HG02943 (cell line): ENCODE measurements around the gene LRAT.
A peak's percentile ranks its signal among the peaks of the same experiment; 100 is the strongest.
"Not testable (repeated sequence)": the region's sequence is repeated elsewhere in the genome, so short reads cannot be mapped to it uniquely, and the experiment has no call there.

Experiments used
- ATAC-seq: cut with Tn5 transposase; IDR thresholded peaks from one replicate; pipeline ENCODE4 v1.9.1; 2021; ENCODE audit warnings: mild to moderate bottlenecking, low read depth, moderate library complexity; ENCODE audit not compliant: unreplicated experiment

Gene LRAT

DNA sequence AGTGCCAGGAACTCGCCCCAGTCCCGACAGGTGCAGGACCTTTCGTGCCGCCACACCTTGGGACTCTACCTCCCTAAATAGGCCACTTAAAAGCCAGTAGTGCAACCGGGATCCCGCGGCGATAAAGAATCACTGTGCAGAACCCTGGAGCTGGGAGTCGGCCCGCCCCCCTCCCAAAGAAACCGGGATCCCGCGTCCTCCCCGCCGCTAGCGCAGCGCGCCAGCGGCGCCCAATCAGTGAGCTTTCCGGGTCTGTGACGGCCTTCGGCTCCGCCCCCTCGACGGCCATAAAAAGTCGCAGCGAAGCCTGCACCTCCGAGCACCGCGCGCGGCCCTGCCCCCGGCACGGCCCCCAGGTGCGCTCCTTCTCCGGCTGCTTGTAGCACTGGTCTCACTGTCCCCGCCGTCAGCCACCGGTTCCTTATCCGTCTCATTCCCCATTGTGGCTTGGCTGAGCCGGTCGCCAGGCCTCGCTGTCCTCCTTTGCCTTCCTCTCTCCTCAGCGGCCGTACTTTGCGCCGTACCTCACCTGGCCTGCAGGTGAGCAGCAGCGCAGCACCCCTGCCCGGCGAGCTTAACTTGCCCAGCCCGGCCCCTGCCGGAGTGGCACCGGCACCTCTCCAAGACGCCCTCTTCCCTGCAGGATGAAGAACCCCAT lies at the start of gene LRAT:
LRAT (plus strand) TSS at position 318 of the 658 bp plus-strand sequence; CDS start at position 645, 327 bp downstream.
- ATAC-seq = peak; percentile 63

DNA sequence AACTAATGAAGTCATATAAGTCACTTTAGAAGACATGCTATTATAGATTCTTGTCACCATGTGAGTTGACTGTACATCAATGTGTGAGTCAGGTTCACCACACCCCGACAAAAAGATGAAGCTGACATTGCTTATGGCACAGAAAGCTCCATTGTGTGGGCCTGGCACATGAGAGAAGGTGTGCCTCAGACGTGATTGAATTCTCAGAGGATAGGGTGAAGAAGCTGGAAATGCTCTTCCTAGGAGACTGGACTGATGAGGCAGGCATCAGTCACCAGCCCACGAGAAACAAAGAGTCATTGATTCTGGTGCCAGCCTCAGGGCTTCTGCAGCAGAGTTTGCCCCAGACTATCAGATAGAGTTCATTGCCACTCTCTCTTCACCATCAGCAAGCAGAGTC lies 35.9 kb upstream of the LRAT start:
- ATAC-seq = no peak

DNA sequence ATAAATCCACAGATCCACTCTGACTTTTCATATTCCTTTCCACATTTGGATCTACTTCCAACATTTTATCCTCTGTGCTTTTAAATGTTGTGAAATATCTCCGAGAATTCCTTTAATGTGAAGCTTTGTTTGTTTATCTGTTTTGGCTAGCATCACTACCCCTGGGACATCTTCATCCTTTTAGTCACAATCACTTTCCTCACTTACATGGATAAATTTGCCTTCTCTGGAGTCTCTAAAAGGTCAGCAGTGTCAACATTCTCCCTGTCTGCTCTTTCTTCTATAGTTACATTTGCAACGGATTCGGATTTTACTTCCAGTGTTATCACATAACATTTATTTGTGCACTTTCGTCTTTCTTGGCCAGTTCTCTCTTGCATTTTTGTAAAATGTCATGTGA lies 34.2 kb upstream of the LRAT start:
- ATAC-seq = no peak

DNA sequence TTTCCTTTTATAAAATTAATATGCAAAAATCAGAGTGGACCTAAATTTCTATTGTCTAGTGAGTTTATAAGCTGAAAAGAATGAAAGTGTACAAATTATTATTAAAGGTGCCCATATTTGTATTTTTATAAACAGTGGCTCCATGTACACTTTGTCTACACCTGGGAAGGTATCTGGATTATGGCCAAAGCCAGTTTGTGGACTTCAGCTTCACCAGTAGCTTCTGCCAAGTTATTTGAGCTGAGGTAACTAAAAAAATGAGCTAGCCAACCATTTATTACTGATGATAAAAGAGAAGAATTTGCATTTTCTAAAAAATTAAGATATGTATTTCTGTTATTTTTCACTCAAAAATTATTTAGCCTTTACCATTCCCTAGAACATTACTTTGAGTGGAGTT lies 32.3 kb upstream of the LRAT start:
- ATAC-seq = no peak

DNA sequence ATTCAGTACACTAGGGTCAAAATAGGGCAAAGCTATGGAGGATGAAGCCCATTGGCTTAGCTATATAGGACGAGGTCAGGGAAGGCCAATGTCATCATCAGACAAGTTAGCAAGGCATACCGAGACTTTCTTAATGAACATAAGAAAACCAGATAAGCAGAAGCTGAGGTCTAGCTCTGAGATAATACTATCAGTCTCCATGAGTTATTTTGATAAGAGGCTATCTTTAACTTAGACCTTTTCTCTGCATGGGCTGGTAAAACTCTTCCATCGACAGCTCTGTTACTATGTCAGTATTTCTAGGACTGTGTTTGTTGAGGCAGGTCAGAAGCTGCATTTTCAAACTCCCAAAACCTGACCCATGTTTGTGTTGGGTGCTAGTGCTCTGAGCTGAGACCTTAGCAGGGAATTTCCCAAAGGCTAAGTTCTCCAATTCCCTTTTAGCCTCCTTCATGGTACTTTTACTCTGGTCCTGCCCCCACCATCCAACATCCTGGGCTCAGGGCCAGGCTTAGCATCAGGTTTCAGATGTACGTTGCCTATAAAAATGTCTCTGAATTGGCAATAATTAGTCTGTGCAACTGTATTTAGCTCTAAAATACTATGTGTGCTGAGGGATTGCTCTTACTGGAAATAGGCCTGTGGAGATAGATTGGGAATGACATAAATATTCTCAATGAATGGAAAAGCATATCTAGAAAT lies 29.3 kb upstream of the LRAT start:
- ATAC-seq = no peak

DNA sequence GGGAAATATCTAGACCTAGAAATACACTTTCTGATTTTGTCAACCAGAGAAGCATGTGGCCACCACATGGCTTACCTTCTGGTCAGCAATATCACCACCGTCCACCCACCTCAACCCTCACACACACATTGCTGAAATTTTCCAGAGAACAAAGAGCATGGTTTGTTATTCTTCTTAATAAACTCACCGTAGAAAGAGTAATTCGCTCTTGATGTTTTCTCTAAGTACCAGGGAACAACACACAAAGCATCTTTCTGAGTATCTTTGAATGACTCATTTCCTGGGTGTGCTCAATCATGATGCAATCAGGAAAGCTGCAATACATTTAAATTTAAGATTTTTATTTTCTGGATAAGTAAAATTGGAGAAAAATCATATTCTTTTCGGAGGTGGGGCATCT lies 24.7 kb upstream of the LRAT start:
- ATAC-seq = no peak

DNA sequence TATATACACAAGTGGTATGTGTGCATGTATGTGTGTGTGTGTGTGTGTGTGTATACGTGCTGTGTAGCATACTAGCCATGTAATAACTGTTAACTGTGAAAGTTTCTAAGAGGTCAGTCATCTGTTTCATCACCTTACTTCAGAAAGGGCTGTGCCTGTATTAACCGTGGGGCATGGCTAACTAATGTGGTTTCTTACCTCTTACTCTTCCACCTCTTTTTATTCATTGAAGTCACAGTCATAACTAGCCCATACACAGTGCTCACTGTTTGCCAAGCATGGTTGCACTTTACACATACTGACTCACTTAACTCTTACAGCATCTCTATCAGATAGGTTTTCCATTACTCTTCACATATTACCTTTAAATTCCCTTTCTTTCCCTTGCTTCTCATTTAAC lies 23.7 kb upstream of the LRAT start:
- peak; percentile 58 for ATAC-seq

DNA sequence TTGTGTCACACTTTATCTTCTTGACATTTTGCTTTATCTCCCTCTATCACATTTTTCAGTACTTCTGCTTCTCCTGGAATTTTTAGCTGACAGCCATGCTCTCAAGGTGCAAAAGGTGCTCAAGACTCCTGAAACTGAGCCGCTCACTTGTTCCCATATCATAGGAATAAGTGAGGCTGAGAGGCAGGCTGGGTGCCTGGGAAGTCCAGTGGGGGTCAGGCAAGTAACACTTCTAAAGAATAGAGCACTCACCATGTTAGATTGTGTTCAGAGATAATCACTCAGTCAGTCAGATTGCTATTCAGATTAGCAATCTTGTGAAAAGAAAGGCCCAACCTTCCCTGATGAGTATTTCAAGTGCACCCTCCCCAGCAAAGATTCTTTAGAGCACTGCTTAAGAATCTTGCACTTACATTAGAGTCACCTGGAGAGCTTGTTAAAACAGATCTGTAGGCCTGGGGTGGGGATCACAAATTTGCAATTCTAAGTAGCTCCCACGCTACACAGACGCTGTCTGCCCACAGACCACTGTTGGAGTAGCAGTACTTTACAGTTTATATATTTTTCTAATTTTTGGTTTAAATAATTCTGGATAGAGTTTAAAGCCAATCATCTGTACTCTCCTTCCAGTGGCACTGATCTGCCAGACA lies 23.1 kb upstream of the LRAT start:
- no peak for ATAC-seq

DNA sequence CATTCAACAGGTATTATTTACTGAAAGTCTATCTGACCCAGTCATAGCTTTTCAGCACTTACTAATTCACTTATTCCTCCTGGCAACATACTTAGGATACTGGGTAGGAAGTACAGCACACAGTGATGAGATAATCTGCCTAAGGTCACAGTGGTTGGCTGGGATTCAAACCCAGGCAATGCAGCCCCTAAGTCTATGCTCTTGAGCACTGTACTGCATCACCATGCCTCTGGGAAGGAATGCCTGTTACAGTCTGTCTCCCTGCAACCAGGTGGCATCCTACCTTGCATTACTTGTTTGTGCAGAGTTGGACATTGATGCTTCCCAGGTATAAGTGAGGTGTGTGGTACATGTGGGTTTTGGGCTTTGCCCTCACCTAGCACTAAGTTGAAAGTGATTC lies 21.5 kb upstream of the LRAT start:
- ATAC-seq = no peak

DNA sequence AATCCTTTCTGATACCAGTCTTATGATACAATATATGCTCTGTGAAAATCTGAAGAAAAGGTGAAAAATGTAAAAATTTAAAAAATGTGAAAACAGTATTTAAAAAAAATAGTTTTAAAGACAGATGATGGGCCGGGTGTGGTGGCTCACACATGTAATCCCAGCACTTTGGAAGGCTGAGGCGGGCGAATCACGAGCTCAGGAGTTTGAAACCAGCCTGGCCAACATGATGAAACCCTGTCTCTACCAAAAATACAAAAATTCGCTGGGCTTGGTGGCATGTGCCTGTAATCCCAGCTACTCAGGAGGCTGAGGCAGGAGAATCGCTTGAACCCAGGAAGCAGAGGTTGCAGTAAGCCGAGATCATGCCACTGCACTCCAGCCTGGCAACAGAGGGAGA lies 20.2 kb upstream of the LRAT start:
- ATAC-seq = not testable (repeated sequence)

DNA sequence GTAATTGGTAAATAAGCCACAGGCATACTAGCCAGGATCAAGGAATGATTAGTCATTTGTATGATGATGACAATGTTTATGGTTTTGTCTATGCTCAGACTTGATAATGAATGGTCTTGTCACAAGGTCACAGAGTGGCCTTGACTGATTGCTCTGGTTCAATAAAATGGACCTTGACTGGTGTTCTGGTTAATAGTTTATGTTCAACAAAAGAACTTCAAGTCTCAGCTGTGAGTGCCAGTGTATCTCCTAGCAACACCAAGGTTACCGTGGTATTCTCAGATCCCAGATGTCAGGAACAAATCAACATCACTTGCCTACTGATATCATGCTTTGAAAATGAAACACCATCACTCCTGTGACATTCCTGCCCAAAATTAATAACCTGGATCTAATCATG lies 16.3 kb upstream of the LRAT start:
- ATAC-seq = no peak

DNA sequence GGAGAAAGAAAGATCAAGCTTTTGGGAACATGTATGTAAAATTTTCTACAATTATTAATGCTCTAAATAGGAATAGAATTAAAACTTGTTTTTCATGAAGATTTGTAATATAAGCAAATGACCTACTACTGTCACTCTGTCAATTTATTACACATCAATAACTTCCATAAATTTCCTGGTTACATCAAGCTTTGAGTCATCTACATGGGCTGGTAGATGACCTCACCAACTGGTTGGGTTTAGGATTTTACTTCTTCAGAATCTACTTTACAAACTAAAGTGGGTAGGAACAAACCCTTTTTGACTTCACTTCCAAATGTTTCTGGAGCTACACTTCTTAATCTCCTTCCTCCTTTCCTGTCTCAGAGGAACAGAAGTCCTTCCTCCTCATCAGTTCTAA lies 12.0 kb upstream of the LRAT start:
- ATAC-seq = no peak

DNA sequence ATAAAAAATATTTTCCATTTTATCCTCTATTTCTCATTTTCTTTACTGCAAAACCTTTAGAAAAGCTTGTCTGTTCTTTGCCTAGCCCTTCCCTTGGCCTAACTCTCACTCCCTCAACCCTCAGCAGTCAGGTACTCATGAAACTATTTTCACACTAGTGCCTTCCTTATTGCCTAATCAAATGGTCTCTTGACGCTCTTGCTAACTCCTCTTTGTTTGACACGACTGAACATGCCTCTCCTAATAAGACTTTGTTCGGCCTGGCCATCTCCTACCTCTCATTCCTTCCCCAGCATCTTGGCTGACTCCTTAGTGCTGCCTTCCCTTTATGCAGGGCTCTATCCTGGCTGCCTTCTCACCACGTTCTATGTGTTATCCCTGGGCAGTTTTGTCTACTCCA lies 11.1 kb upstream of the LRAT start:
- no peak for ATAC-seq

DNA sequence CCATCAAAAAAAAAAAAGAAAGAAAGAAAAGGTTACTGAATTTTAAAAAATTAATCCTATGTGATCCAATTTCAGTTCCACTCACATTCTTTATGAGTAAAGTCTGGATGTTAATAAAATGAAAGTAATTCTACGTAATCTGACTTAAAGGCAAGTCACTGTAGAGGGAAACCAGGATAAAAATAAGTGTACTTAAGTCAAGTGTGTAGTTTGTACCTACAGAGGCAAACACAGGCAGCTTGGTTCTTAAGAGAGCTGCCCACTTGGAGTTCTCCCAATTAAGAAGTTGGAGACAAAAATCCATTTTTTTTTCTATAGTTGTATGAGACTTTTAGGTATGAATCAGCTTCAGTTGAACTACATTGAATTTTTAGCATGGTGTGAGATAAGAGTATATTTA lies 7.0 kb upstream of the LRAT start:
- ATAC-seq = no peak

DNA sequence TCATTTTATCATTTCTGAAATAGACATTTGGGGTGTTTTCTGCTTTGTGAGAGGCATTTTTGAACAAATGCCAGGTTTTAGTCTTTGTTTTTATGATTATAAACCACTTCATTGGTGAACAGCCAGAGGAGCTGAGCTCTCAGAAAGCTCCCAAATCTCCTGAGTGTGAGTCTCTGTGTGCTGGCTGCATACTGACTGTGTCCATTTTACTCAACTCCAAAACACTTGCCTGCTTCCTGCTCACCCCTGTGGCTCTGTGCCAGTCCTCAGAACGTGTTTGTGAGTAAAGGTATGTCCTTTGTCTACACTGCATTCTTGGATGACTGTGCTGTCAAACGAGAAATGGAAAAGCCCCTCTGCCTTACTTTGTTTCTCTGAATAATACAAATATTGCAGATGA lies 5.4 kb upstream of the LRAT start:
- no peak for ATAC-seq

DNA sequence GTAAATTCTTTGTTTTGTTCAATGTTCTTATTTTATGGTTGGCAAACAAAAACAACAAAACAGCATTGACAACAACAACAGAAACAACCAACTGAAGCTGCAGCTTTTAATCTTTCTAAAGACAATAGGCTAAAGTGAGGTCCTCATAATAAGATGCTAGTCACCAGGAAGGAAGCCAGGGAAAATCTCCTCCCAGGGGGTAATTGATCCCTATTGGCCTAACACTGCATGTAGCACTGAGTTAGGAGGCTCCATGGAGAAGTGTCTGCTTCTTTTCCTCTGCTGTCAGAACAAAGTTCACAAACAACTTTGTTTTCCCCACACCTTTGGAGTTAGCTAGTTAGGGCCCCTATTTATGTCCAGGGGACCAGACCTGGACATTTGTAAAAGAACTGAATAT lies 4.7 kb upstream of the LRAT start:
- ATAC-seq = no peak

DNA sequence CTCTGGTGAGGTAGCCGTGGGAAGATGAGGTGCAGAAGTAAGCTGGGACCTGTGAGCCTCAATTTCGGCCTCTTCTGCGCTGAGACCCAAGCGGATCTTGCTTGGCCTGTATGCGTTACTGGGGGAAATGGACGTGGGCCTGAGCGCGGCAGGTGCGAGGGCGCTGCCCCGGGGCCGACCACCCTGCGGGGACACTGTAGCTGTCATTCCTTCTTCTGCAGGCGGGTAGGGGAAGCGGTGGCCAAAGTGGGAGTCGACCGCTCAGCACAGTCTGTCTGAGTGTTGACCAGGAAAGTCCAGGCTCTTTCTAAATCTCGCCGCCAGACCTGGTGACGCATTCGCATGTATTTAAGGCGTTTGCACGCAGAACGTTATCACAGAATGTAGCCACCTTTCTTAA lies 3.3 kb upstream of the LRAT start:
- ATAC-seq = no peak

DNA sequence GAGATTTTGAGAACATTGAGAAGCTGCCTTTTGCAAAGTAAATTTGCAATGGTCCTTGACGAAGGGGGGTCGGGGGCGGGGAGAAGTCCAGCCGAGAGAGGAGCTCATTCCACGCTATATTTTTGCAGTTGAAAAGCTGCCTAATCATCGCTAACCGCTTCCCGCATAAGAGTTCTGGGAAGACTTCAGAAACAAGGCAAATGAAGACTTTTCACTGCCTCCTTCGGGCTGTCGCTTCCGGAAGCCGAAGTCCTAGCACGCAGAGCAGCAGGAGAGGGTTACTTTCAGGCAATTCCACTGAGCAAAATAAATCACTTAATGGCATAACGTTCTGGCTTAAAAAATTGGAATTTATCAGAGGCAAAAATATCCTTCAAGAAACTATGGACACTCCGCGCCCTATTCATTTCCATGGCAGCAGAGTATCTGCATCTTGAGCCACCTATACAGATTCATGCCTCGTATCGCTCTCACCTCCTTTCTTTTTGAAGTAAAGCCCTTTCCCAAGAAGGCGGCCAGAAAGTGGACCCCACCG lies 2.6 kb upstream of the LRAT start:
- ATAC-seq = no peak

DNA sequence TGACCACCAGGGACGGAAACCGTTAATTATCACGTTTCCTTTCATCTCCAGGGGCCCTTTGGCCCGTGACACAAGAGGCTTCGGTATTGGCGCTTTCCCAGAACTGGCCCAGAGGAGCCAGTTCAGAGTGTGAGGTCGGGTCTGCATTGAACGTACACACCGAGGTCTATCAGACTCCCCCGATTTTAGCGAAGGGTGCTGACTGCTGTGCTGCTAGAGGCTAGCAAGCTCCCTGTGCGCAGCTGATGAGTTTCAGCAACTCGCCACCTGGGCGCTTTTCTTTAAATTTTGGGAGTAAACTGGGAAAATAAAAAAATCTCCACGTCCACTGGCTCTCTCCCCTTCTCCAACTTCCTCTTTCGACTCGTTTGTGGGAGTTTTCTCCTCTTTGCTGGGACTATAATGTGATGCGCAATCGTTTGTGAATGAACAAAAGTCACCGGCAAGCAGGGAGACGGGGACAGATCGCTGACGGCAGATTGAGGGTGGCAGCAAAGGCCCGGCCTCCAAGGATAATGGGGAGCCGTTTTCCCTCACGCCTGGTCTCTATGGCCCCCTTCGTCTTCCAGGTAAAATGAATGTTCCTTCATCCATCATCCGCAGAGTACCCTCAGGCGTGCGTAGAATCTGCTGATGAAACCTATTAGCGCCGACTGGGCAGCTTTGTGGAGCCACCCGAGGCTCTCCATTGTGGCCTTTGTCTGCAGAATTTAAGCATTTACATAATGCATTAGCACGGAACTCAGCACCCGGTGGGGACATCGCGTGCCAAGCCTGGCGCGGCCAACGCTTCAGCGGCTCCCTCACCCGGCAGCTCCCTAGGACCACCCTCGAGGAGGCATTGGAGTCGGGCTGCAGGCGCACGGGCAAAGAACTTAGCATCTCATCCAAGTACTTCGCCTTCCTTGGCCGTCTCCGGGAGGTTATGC lies 1.6 kb upstream of the LRAT start:
- ATAC-seq = no peak

DNA sequence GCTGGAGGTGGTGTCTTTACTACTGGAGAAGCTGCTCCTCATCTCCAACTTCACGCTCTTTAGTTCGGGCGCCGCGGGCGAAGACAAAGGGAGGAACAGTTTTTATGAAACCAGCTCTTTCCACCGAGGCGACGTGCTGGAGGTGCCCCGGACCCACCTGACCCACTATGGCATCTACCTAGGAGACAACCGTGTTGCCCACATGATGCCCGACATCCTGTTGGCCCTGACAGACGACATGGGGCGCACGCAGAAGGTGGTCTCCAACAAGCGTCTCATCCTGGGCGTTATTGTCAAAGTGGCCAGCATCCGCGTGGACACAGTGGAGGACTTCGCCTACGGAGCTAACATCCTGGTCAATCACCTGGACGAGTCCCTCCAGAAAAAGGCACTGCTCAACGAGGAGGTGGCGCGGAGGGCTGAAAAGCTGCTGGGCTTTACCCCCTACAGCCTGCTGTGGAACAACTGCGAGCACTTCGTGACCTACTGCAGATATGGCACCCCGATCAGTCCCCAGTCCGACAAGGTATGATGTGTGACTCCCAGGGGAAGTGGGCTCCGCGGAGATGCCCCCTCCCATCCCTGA lies 634 bp downstream of the LRAT start:
- ATAC-seq = no peak
